HCT116 (cell line): ENCODE data around the gene SLC38A8. TPM values are rescaled to one million over a fixed set of nuclear protein-coding genes. Genes with fewer than 3 reads are reported as not detected.

Experiments used
- ATAC-seq: fragments of 200-7000 bp; cut with Tn5 transposase; 2 replicates; pipeline ENCODE4 v1.9.1; 2020; ENCODE audit warnings: mild to moderate bottlenecking, moderate library complexity
- BruUV-seq: library from RNA; stranded (reverse); fragments of 400-500 nt; replicated peaks from 2 replicates; lab custom pipeline; 2021; lab: Mats Ljungman, UMichigan
- CTCF ChIA-PET: fragments of 300-600 bp; sonication (Branson Sonifier 250); formaldehyde crosslinking; loops from one replicate; lab custom pipeline; 2021; ENCODE audit warnings: antibody characterized with exemption; lab: Charles Lee
- POLR2A ChIA-PET: fragments of 300-600, 350-600 bp; sonication (Branson Sonifier 250); formaldehyde crosslinking; loops from one replicate; lab custom pipeline; 2021; ENCODE audit warnings: antibody characterized with exemption; lab: Charles Lee
- RAD21 ChIA-PET, 2 experiments: fragments of 300-600 bp; sonication (Branson Sonifier 250); formaldehyde crosslinking; loops; one replicate each; lab custom pipeline; 2023; ENCODE audit warnings: low total read pairs in 2 of 2; ENCODE audit not compliant: uncharacterized antibody in 2 of 2, unreplicated experiment in 2 of 2, low non-redundant PET in 1 of 2; lab: Charles Lee
- DNase-seq: peaks from one replicate; pipeline ENCODE4 v3.0.0-alpha.2; 2010; ENCODE audit warnings: low read depth, low spot score
- H2AFZ ChIP-seq: fragments of 200-600 bp; shearing (Covaris generic), sonication (generic); 2 replicates; pipeline ENCODE4 v1.6.1; 2017; ENCODE audit warnings: low read depth, mixed run types, mixed read lengths, antibody characterized with exemption, low read length; ENCODE audit not compliant: poor library complexity, severe bottlenecking
- H3K27ac ChIP-seq: 2 replicates; pipeline ENCODE4 v1.5.1; 2012; ENCODE audit warnings: low read depth, low read length
- H3K27me3 ChIP-seq: fragments of 200-600 bp; sonication (generic); 2 replicates; pipeline ENCODE4 v1.6.1; 2016; ENCODE audit warnings: mixed run types, low read length, mixed read lengths; ENCODE audit not compliant: insufficient read depth
- H3K36me3 ChIP-seq, 2 experiments: fragments of 200-500 bp in 1 of 2; fragments of 200-600 bp in 1 of 2; sonication (Bioruptor generic) in 1 of 2; sonication (generic) in 1 of 2; 2 replicates each; pipeline versions ENCODE4 v1.5.1 to v1.6.1; 2014 to 2016; ENCODE audit warnings: low read length in 2 of 2, inconsistent platforms in 1 of 2, mixed read lengths in 1 of 2, mixed run types in 1 of 2; ENCODE audit not compliant: insufficient read depth in 2 of 2, control insufficient read depth in 1 of 2
- H3K4me1 ChIP-seq, 2 experiments: fragments of 200-600 bp in 1 of 2; sonication (generic) in 1 of 2; 2 replicates each; pipeline versions ENCODE4 v1.5.1 to v1.6.1; 2012 to 2017; ENCODE audit warnings: low read length in 2 of 2, inconsistent platforms in 1 of 2, mild to moderate bottlenecking in 1 of 2, mixed read lengths in 1 of 2, mixed run types in 1 of 2, moderate library complexity in 1 of 2; ENCODE audit not compliant: insufficient read depth in 2 of 2, control insufficient read depth in 1 of 2
- H3K4me2 ChIP-seq: fragments of 200-600 bp; sonication (generic); 2 replicates; pipeline ENCODE4 v1.6.1; 2017; ENCODE audit warnings: mixed run types, low read length, mixed read lengths
- H3K4me3 ChIP-seq, 2 experiments: fragments of 200-600 bp in 1 of 2; sonication (generic) in 1 of 2; replicated peaks in 1 of 2; 2 replicates each; pipeline ENCODE4 v1.5.1; 2011 to 2016; ENCODE audit warnings: low read length in 2 of 2, control low read depth in 1 of 2, low read depth in 1 of 2, mild to moderate bottlenecking in 1 of 2, mixed read lengths in 1 of 2, mixed run types in 1 of 2
- H3K79me2 ChIP-seq: fragments of 200-600 bp; sonication (generic); 2 replicates; pipeline ENCODE4 v1.6.1; 2017; ENCODE audit warnings: mild to moderate bottlenecking, mixed run types, low read length, moderate library complexity, mixed read lengths; ENCODE audit not compliant: insufficient read depth
- H3K9ac ChIP-seq: fragments of 200-600 bp; sonication (generic); 2 replicates; pipeline ENCODE4 v1.6.1; 2016; ENCODE audit warnings: low read length, mixed read lengths
- H3K9me2 ChIP-seq: fragments of 200-600 bp; sonication (generic), shearing (Covaris generic); 2 replicates; pipeline ENCODE4 v1.6.1; 2017; ENCODE audit warnings: mixed run types, mild to moderate bottlenecking, moderate library complexity; ENCODE audit not compliant: insufficient read depth
- H3K9me3 ChIP-seq, 2 experiments: fragments of 200-500 bp in 1 of 2; fragments of 200-600 bp in 1 of 2; sonication (Bioruptor generic) in 1 of 2; sonication (generic) in 1 of 2; 2 replicates each; pipeline ENCODE4 v1.6.1; 2014 to 2017; ENCODE audit warnings: low read length in 2 of 2, mixed read lengths in 2 of 2, inconsistent platforms in 1 of 2, low read depth in 1 of 2, mild to moderate bottlenecking in 1 of 2, mixed run types in 1 of 2, moderate library complexity in 1 of 2; ENCODE audit not compliant: control insufficient read depth in 1 of 2, insufficient read depth in 1 of 2
- H4K20me1 ChIP-seq: fragments of 200-600 bp; sonication (generic), shearing (Covaris generic); 2 replicates; pipeline ENCODE4 v1.6.1; 2017; ENCODE audit warnings: mixed run types, mild to moderate bottlenecking, moderate library complexity; ENCODE audit not compliant: insufficient read depth
- ATF3 ChIP-seq: IDR thresholded peaks from 2 replicates; pipeline ENCODE4 v1.6.1; 2012
- ELF1 ChIP-seq: IDR thresholded peaks from 2 replicates; pipeline ENCODE4 v1.6.1; 2012; ENCODE audit warnings: low read depth, borderline replicate concordance
- EZH2 ChIP-seq: fragments of 200-600 bp; sonication (generic); IDR thresholded peaks from 2 replicates; pipeline ENCODE4 v1.6.1; 2017; ENCODE audit warnings: antibody characterized with exemption, mixed run types
- MAX ChIP-seq: IDR thresholded peaks from 2 replicates; pipeline ENCODE4 v1.6.1; 2012
- SRF ChIP-seq: IDR thresholded peaks from 2 replicates; pipeline ENCODE4 v1.6.1; 2012; ENCODE audit warnings: low read depth
- intact Hi-C: fragments of 100-400 bp; cut with micrococcal nuclease; formaldehyde crosslinking; loops from 2 replicates; pipeline ENCODE4 v1.10.0; 2022
- total RNA-seq: library from RNA; stranded (reverse); gene quantifications from one replicate; pipeline ENCODE4 v1.2.1, GENCODE V29; 2021; ENCODE audit not compliant: unreplicated experiment
- TF ChIP-seq, protein P1 (sequence below): IDR thresholded peaks from 2 replicates; pipeline ENCODE4 v1.6.1; 2011; ENCODE audit warnings: mild to moderate bottlenecking, low read length, moderate library complexity; ENCODE audit not compliant: insufficient replicate concordance; ENCODE audit errors: extremely low read depth

The SLC38A8 gene
- total RNA-seq, 1 experiment from 2014 or later, result not detected

DNA sequence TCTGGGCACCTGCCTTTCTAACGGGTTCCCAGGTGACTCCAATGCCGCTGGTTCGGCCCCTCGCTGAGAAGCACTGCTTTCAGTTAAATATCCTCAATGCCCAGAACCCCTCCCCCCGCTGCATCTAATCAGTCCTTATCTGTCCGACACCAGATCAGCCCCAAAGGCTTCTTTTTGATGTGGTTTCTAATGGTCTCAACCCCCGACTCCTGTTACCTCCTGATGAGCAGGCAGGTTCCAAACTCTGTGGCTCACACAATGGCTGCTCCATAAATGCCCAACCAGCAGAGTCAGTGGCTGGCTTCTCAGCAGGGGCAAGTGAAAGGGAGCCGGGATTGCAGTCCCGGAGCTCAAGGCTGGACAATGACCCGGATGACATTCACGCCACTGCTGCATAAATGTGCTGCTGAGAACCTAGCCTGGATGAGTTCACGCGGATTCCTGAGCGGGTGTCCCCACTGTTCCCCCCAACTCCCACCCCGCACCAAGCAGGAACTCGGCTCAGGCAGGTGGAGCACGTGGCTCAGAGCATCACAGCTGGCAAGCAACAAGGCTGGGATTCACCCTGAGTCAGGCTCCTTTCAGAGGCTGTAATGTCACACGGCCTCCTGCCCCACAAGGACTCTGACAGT is 1.0 kb upstream of the SLC38A8 start:
- no peak overlapping the region for H3K4me2 ChIP-seq
- H3K9me2 ChIP-seq, result no peaks in the 10 kb centered on the region
- peaks cover 2 to 5% of the 10 kb centered on the region in 2 experiments; a peak in 1 of 4 replicates for H3K4me1 ChIP-seq
- ChIA-PET POLR2A (no interaction called here), RAD21 (interaction anchor here in 1 of 2 experiments (2.1 kb wide), 1 partner anchor 87 kb away, joined by 7 read pairs; no protein-coding TSS in a partner anchor), CTCF (interaction anchor here (0.9 to 1.6 kb wide), 8 partner anchors 22 to 116 kb away, joined by 3 to 10 read pairs (median 3); no protein-coding TSS in a partner anchor)
- H3K27ac ChIP-seq, result no peak overlapping the region
- peak; percentile 24 for ATAC-seq
- no peaks in the 10 kb centered on the region for H3K79me2 ChIP-seq
- intact Hi-C loops, result loop anchor here (2.0 kb wide), 1 partner anchor 87 kb away; no protein-coding TSS in a partner anchor
- H3K4me3 ChIP-seq, result no peak overlapping the region
- no peaks in the 10 kb centered on the region for H3K36me3 ChIP-seq
- H3K9ac ChIP-seq, result no peak overlapping the region
- TF ChIP-seq SRF, result no peak
- TF ChIP-seq, protein P1, sequence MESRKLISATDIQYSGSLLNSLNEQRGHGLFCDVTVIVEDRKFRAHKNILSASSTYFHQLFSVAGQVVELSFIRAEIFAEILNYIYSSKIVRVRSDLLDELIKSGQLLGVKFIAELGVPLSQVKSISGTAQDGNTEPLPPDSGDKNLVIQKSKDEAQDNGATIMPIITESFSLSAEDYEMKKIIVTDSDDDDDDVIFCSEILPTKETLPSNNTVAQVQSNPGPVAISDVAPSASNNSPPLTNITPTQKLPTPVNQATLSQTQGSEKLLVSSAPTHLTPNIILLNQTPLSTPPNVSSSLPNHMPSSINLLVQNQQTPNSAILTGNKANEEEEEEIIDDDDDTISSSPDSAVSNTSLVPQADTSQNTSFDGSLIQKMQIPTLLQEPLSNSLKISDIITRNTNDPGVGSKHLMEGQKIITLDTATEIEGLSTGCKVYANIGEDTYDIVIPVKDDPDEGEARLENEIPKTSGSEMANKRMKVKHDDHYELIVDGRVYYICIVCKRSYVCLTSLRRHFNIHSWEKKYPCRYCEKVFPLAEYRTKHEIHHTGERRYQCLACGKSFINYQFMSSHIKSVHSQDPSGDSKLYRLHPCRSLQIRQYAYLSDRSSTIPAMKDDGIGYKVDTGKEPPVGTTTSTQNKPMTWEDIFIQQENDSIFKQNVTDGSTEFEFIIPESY, result no peak
- no peak for TF ChIP-seq EZH2
- TF ChIP-seq MAX, result no peak
- TF ChIP-seq ATF3, result no peak
- no peak for TF ChIP-seq ELF1
- no peaks in the 10 kb centered on the region for H4K20me1 ChIP-seq
- no TSS peak for BruUV-seq
- no peak for DNase-seq
- no peaks in the 10 kb centered on the region for H3K9me3 ChIP-seq
- no peak overlapping the region for H2AFZ ChIP-seq
- no peaks in the 10 kb centered on the region; the same call in 1 of the 2 replicates for H3K27me3 ChIP-seq
